Islet precursor cell (in vitro differentiated cells): ENCODE results near the gene ZNF397.

Experiments
- DNase-seq: peaks from one replicate; pipeline ENCODE4 v3.0.0-alpha.2; 2018

The ZNF397 gene

DNA sequence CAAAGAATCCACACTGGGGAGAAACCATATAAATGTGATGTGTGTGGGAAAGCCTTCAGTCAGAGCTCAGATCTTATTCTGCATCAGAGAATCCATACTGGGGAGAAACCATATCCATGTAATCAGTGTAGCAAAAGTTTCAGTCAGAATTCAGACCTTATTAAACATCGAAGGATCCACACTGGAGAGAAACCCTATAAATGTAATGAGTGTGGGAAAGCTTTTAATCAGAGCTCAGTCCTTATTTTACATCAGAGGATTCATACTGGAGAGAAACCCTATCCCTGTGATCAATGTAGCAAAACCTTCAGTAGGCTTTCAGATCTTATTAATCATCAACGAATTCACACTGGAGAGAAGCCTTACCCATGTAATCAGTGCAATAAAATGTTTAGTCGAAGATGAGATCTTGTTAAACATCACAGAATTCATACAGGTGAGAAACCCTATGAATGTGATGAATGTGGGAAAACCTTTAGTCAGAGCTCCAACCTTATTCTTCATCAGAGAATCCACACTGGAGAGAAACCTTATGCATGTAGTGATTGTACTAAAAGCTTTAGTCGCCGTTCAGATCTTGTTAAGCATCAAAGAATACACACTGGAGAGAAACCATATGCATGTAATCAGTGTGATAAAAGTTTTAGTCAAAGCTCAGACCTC is 65.9 kb downstream of the ZNF397 start:
- DNase-seq = no peak
